22Rv1 (cell line): ENCODE results near the gene DYNC1I1.

ENCODE experiments used
- H3K27ac ChIP-seq: fragments of 450-650 bp; 2 replicates; pipeline ENCODE4 v1.5.1; 2017
- ZFX ChIP-seq: fragments of 450-650 bp; IDR thresholded peaks from 2 replicates; pipeline ENCODE4 v1.6.1; 2017; ENCODE audit warnings: antibody characterized with exemption, borderline replicate concordance
- TF ChIP-seq, protein P1 (sequence below): fragments of 450-650 bp; IDR thresholded peaks from 2 replicates; pipeline ENCODE4 v1.5.1; 2017; ENCODE audit warnings: mild to moderate bottlenecking

Gene DYNC1I1

GRCh38 chr7:96026010-96026409, 253.7 kb downstream of the DYNC1I1 start:
- no peak for TF ChIP-seq ZFX
- TF ChIP-seq, protein P1, sequence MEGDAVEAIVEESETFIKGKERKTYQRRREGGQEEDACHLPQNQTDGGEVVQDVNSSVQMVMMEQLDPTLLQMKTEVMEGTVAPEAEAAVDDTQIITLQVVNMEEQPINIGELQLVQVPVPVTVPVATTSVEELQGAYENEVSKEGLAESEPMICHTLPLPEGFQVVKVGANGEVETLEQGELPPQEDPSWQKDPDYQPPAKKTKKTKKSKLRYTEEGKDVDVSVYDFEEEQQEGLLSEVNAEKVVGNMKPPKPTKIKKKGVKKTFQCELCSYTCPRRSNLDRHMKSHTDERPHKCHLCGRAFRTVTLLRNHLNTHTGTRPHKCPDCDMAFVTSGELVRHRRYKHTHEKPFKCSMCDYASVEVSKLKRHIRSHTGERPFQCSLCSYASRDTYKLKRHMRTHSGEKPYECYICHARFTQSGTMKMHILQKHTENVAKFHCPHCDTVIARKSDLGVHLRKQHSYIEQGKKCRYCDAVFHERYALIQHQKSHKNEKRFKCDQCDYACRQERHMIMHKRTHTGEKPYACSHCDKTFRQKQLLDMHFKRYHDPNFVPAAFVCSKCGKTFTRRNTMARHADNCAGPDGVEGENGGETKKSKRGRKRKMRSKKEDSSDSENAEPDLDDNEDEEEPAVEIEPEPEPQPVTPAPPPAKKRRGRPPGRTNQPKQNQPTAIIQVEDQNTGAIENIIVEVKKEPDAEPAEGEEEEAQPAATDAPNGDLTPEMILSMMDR, result no peak
- no peak overlapping the region for H3K27ac ChIP-seq

- TF ChIP-seq, protein P1, result no peak
- TF ChIP-seq ZFX, result no peak
- no peak overlapping the region for H3K27ac ChIP-seq
Measured at GRCh38 chr7:96026611-96027010, 254.3 kb downstream of the DYNC1I1 start.

GRCh38 chr7:96028729-96029128, 256.4 kb downstream of the DYNC1I1 start:
- no peak for TF ChIP-seq ZFX
- TF ChIP-seq, protein P1, result no peak
- no peak overlapping the region for H3K27ac ChIP-seq

DNA sequence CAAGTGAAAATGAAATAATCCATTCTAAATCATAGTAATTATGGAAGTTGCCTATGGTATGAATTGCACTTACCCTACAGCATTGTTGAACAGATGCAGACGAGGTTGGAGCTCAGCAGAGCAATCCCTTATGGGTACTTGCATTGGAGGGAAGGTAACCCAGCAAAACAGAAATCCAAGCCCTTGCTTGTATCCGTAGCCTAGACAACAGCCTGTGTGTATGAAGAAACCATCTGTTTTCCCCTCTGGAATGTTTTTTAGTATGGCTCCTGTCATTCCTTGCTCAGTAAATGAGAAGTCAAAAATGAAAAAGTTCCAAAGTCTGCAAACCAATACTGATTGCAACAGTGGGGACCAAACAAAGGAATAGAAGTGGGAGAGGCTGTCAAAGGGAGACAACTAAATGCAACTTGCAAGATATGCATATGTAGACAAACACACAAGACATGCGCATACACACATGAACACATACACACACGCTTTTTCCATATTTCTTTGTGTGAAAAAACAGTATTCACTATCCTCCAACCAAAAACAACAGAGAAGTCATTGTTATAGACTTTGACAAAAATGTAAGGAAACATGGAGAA, 260.8 kb downstream of the DYNC1I1 start:
- TF ChIP-seq, protein P1, result no peak
- no peak for TF ChIP-seq ZFX
- no peak overlapping the region for H3K27ac ChIP-seq

GRCh38 chr7:96034940-96035727, 262.8 kb downstream of the DYNC1I1 start:
- no peak overlapping the region for H3K27ac ChIP-seq
- TF ChIP-seq, protein P1, result no peak
- no peak for TF ChIP-seq ZFX

GRCh38 chr7:96040250-96040772, 268.0 kb downstream of the DYNC1I1 start:
- no peak overlapping the region for H3K27ac ChIP-seq
- TF ChIP-seq, protein P1, result no peak
- no peak for TF ChIP-seq ZFX

DNA sequence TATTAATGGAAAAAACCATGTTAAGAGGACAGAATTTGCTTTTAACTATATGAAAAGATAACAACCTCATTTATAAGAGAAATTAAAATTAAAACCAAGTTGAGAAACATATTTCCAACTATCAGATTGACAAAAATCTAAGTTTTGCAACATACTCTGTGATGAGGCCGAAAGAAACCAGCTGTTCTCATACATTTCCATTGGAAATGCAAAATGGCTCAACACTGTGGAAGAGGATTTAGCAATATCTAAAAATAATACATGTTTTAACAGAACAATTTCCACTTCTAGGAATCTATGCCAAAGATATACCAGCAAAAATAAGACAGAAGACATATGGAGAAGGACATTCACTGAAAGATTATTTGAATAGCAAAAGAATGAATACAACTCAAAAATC, 268.8 kb downstream of the DYNC1I1 start:
- TF ChIP-seq, protein P1, result no peak
- no peak for TF ChIP-seq ZFX
- H3K27ac ChIP-seq, result no peak overlapping the region
